H9 (cell line): ENCODE results near the gene GIMAP1. TPM values are rescaled to one million over a fixed set of nuclear protein-coding genes. Genes with fewer than 3 reads are reported as not detected.

Experiments used
- DNase-seq: peaks from one replicate; pipeline ENCODE4 v3.0.0-alpha.2; 2017
- H2AFZ ChIP-seq: one replicate; pipeline ENCODE4 v1.6.1; 2013; ENCODE audit warnings: mild to moderate bottlenecking, low read length, control low read depth, moderate library complexity
- H2AK5ac ChIP-seq: 2 replicates; pipeline ENCODE4 v1.6.1; 2013; ENCODE audit warnings: low read length, control low read depth, mixed read lengths; ENCODE audit not compliant: insufficient read length
- H2BK120ac ChIP-seq: one replicate; pipeline ENCODE4 v1.6.1; 2013; ENCODE audit warnings: low read depth, mild to moderate bottlenecking, low read length, control low read depth, inconsistent platforms; ENCODE audit not compliant: poor library complexity, severe bottlenecking
- H2BK12ac ChIP-seq: 2 replicates; pipeline ENCODE4 v1.6.1; 2013; ENCODE audit warnings: low read length, control low read depth, mixed read lengths, low read depth; ENCODE audit not compliant: insufficient read length
- H2BK15ac ChIP-seq: 2 replicates; pipeline ENCODE4 v1.6.1; 2013; ENCODE audit warnings: low read depth, low read length, control low read depth
- H2BK20ac ChIP-seq: one replicate; pipeline ENCODE4 v1.6.1; 2013; ENCODE audit warnings: low read depth, mild to moderate bottlenecking, low read length, control low read depth, inconsistent platforms; ENCODE audit not compliant: poor library complexity, severe bottlenecking
- H2BK5ac ChIP-seq: 2 replicates; pipeline ENCODE4 v1.6.1; 2013; ENCODE audit warnings: low read length, control low read depth, mixed read lengths; ENCODE audit not compliant: insufficient read length
- H3K14ac ChIP-seq: 2 replicates; pipeline ENCODE4 v1.6.1; 2013; ENCODE audit warnings: low read length, control low read depth; ENCODE audit not compliant: insufficient read depth
- H3K18ac ChIP-seq: 2 replicates; pipeline ENCODE4 v1.6.1; 2013; ENCODE audit warnings: low read depth, mild to moderate bottlenecking, mixed read lengths, low read length, control low read depth; ENCODE audit not compliant: insufficient read length
- H3K23ac ChIP-seq: 2 replicates; pipeline ENCODE4 v1.6.1; 2013; ENCODE audit warnings: low read length, control low read depth, mixed read lengths, low read depth; ENCODE audit not compliant: insufficient read length
- H3K23me2 ChIP-seq: 2 replicates; pipeline ENCODE4 v1.6.1; 2013; ENCODE audit warnings: low read depth, mild to moderate bottlenecking, mixed read lengths, low read length, control low read depth; ENCODE audit not compliant: insufficient read length, poor library complexity, severe bottlenecking
- H3K27ac ChIP-seq: 2 replicates; pipeline ENCODE4 v1.5.1; 2013; ENCODE audit warnings: low read length, control low read depth, mixed read lengths, low read depth; ENCODE audit not compliant: insufficient read length
- H3K27me3 ChIP-seq: 2 replicates; pipeline ENCODE4 v1.6.1; 2013; ENCODE audit warnings: low read length, control low read depth, inconsistent platforms; ENCODE audit not compliant: insufficient read depth
- H3K4ac ChIP-seq: 2 replicates; pipeline ENCODE4 v1.6.1; 2013; ENCODE audit warnings: low read depth, mild to moderate bottlenecking, control low read depth, inconsistent platforms, low read length, moderate library complexity
- H3K4me1 ChIP-seq: 2 replicates; pipeline ENCODE4 v1.6.1; 2013; ENCODE audit warnings: low read length, control low read depth, inconsistent platforms; ENCODE audit not compliant: insufficient read depth
- H3K4me2 ChIP-seq: 2 replicates; pipeline ENCODE4 v1.6.1; 2013; ENCODE audit warnings: low read length, control low read depth, mixed read lengths; ENCODE audit not compliant: insufficient read length, insufficient read depth
- H3K56ac ChIP-seq: 2 replicates; pipeline ENCODE4 v1.6.1; 2013; ENCODE audit warnings: low read depth, mild to moderate bottlenecking, mixed read lengths, low read length, control low read depth; ENCODE audit not compliant: insufficient read length
- H3K79me1 ChIP-seq: 2 replicates; pipeline ENCODE4 v1.6.1; 2013; ENCODE audit warnings: low read depth, mild to moderate bottlenecking, moderate library complexity, low read length, control low read depth, inconsistent platforms; ENCODE audit not compliant: insufficient read depth, poor library complexity, severe bottlenecking
- H3K79me2 ChIP-seq: 2 replicates; pipeline ENCODE4 v1.6.1; 2013; ENCODE audit warnings: low read length, control low read depth, inconsistent platforms; ENCODE audit not compliant: insufficient read depth
- H3K9ac ChIP-seq: 2 replicates; pipeline ENCODE4 v1.6.1; 2013; ENCODE audit warnings: low read length, control low read depth, mixed read lengths; ENCODE audit not compliant: insufficient read length; ENCODE audit errors: extremely low read depth
- H3K9me3 ChIP-seq: one replicate; pipeline ENCODE4 v1.6.1; 2013; ENCODE audit warnings: low read depth, low read length, inconsistent platforms; ENCODE audit not compliant: control insufficient read depth
- H3T11ph ChIP-seq: one replicate; pipeline ENCODE4 v1.6.1; 2013; ENCODE audit warnings: mild to moderate bottlenecking, low read length, control low read depth, inconsistent platforms
- H4K20me1 ChIP-seq: one replicate; pipeline ENCODE4 v1.6.1; 2013; ENCODE audit not compliant: control insufficient read depth, insufficient read length, insufficient read depth
- H4K5ac ChIP-seq: 2 replicates; pipeline ENCODE4 v1.6.1; 2013; ENCODE audit warnings: low read depth, mild to moderate bottlenecking, mixed read lengths, low read length, control low read depth; ENCODE audit not compliant: insufficient read length
- H4K8ac ChIP-seq: replicated peaks from 2 replicates; pipeline ENCODE4 v1.6.1; 2013; ENCODE audit warnings: low read length, control low read depth, mixed read lengths, low read depth; ENCODE audit not compliant: insufficient read length
- H4K91ac ChIP-seq: 2 replicates; pipeline ENCODE4 v1.6.1; 2013; ENCODE audit warnings: low read depth, mild to moderate bottlenecking, moderate library complexity, mixed read lengths, low read length, control low read depth; ENCODE audit not compliant: insufficient read length
- H3K27ac Mint-ChIP-seq, 3 experiments: 2 replicates in 2 of 3; 3 replicates in 1 of 3; pipeline ENCODE4 v1.8.0; 2020 to 2021; ENCODE audit warnings: mixed read lengths in 3 of 3, mild to moderate bottlenecking in 1 of 3, moderate library complexity in 1 of 3
- H3K27me3 Mint-ChIP-seq: 2 replicates; pipeline ENCODE4 v1.8.0; 2021; ENCODE audit warnings: low read depth, mild to moderate bottlenecking, moderate library complexity, mixed read lengths
- H3K36me3 Mint-ChIP-seq, 3 experiments: 2 replicates in 2 of 3; 3 replicates in 1 of 3; pipeline ENCODE4 v1.8.0; 2020 to 2021; ENCODE audit warnings: low read depth in 3 of 3, mixed read lengths in 3 of 3; ENCODE audit not compliant: insufficient read depth in 1 of 3
- H3K4me1 Mint-ChIP-seq, 2 experiments: 2 replicates each; pipeline ENCODE4 v1.8.0; 2020; ENCODE audit warnings: mixed read lengths in 2 of 2
- H3K4me3 Mint-ChIP-seq, 2 experiments: 2 replicates in 1 of 2; 3 replicates in 1 of 2; pipeline ENCODE4 v1.8.0; 2020 to 2021; ENCODE audit warnings: mild to moderate bottlenecking in 2 of 2, mixed read lengths in 2 of 2, moderate library complexity in 1 of 2
- H3K9me3 Mint-ChIP-seq, 2 experiments: 2 replicates in 1 of 2; 3 replicates in 1 of 2; pipeline ENCODE4 v1.8.0; 2020; ENCODE audit warnings: mild to moderate bottlenecking in 2 of 2, mixed read lengths in 2 of 2, moderate library complexity in 1 of 2
- CTCF ChIP-seq: fragments of 200-600 bp; sonication (generic); conservative IDR thresholded peaks from 3 replicates; pipeline ENCODE4 v1.8.0; 2021; ENCODE audit warnings: antibody characterized with exemption, mild to moderate bottlenecking
- WGBS: extraction: QIAGEN DNeasy Blood & Tissue Kit; methylation state at CpG from one replicate; pipeline ENCODE4 v1.1.7; 2013; ENCODE audit warnings: missing lambda C conversion rate, low lambda C conversion rate, mixed read lengths; ENCODE audit not compliant: insufficient read length; ENCODE audit errors: extremely low coverage; 5-methylcytosine and 5-hydroxymethylcytosine counted together
- total RNA-seq: library from RNA; stranded (reverse); gene quantifications from 2 replicates; pipeline ENCODE4 v1.2.1, GENCODE V29; 2021

Gene GIMAP1
- total RNA-seq, 1 experiment from 2014 or later: not detected

- Histone ChIP-seq H3K14ac (no peak overlapping the region), H2BK120ac (no peak overlapping the region), H2BK12ac (no peak overlapping the region), H3K4me2 (no peak overlapping the region), H3K79me1 (no peaks in the 10 kb centered on the region), H2AFZ (no peak overlapping the region), H3K23me2 (no peaks in the 10 kb centered on the region), H3K4ac (no peak overlapping the region), H3K56ac (no peak overlapping the region), H3K79me2 (no peaks in the 10 kb centered on the region), H3T11ph (no peak overlapping the region), H3K18ac (no peak overlapping the region), H3K27me3 (peaks cover 2% of the 10 kb centered on the region; the same call in 1 of the 2 replicates), H3K4me1 (no peaks in the 10 kb centered on the region), H2BK5ac (no peak overlapping the region), H4K5ac (no peak overlapping the region), H2BK20ac (no peak overlapping the region), H4K8ac (no peak overlapping the region), H3K27ac (no peak overlapping the region), H3K9ac (no peak overlapping the region), H2BK15ac (no peak overlapping the region), H2AK5ac (no peak overlapping the region), H4K20me1 (no peaks in the 10 kb centered on the region), H3K9me3 (no peaks in the 10 kb centered on the region), H4K91ac (no peak overlapping the region), H3K23ac (no peak overlapping the region)
- Mint-ChIP-seq H3K27ac (no peak overlapping the region), H3K4me3 (no peak overlapping the region), H3K36me3 (no peaks in the 10 kb centered on the region; a peak in 1 of 7 replicates), H3K27me3 (peaks cover 85% of the 10 kb centered on the region), H3K4me1 (no peaks in the 10 kb centered on the region), H3K9me3 (peaks cover 15 to 32% of the 10 kb centered on the region in 2 experiments)
- TF ChIP-seq CTCF: no peak
- no CpG with 5 or more reads among the region's 4 CpGs for WGBS
- no peak for DNase-seq
Measured at GRCh38 chr7:150715738-150716137, 675 bp upstream of the GIMAP1 start.
